Measurements from ENCODE around the gene RNF145.

DNA sequence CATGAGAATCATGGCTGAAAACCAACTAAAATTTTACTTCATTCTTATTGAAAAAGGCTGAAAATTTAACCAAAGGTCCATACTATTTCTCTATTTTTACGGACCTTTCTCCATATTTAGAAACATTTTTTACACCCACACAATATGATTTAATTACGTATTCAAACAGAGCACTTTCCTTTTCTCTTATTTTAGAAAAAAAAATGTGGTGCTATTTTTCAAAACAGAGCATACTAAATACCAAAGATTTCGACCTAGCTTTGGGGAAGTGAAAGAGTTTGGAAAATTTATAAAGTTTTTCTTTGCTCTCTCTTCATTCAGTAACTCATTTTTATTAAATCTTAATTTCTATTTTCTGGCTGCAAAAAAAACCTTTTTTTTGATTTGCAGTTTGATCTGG lies 38.1 kb downstream of the RNF145 start:
- TF ChIP-seq, protein P1, sequence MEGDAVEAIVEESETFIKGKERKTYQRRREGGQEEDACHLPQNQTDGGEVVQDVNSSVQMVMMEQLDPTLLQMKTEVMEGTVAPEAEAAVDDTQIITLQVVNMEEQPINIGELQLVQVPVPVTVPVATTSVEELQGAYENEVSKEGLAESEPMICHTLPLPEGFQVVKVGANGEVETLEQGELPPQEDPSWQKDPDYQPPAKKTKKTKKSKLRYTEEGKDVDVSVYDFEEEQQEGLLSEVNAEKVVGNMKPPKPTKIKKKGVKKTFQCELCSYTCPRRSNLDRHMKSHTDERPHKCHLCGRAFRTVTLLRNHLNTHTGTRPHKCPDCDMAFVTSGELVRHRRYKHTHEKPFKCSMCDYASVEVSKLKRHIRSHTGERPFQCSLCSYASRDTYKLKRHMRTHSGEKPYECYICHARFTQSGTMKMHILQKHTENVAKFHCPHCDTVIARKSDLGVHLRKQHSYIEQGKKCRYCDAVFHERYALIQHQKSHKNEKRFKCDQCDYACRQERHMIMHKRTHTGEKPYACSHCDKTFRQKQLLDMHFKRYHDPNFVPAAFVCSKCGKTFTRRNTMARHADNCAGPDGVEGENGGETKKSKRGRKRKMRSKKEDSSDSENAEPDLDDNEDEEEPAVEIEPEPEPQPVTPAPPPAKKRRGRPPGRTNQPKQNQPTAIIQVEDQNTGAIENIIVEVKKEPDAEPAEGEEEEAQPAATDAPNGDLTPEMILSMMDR (IDR thresholded peaks at IDR 0.05), result no peak
- TF ChIP-seq POLR2AphosphoS5 (IDR thresholded peaks at IDR 0.05), result no peak
- TF ChIP-seq EP300 (IDR thresholded peaks at IDR 0.05), result no peak
- TF ChIP-seq POLR2A (IDR thresholded peaks at IDR 0.05), result no peak
